ENCODE data around the gene GRIK2.

Gene GRIK2

GRCh38 chr6:101816716-101817115, 423.2 kb downstream of the GRIK2 start:
- no peak for DNase-seq

GRCh38 chr6:101818051-101818450, 424.5 kb downstream of the GRIK2 start:
- DNase-seq: no peak

GRCh38 chr6:101824551-101825345, 431.2 kb downstream of the GRIK2 start:
- DNase-seq: no peak

GRCh38 chr6:101826269-101826668, 432.8 kb downstream of the GRIK2 start:
- DNase-seq: no peak

- no peak for DNase-seq
Observed at GRCh38 chr6:101826678-101827077, 433.2 kb downstream of the GRIK2 start.

- no peak for DNase-seq
Observed at GRCh38 chr6:101830501-101831031, 437.1 kb downstream of the GRIK2 start.

GRCh38 chr6:101832371-101832770, 438.9 kb downstream of the GRIK2 start:
- no peak for DNase-seq

- DNase-seq: no peak
Observed at GRCh38 chr6:101840100-101840499, 446.6 kb downstream of the GRIK2 start.

- no peak for DNase-seq
Observed at GRCh38 chr6:101845172-101845571, 451.7 kb downstream of the GRIK2 start.

- no peak for DNase-seq
Observed at GRCh38 chr6:101845621-101846020, 452.1 kb downstream of the GRIK2 start.

- DNase-seq: no peak
Observed at GRCh38 chr6:101847690-101848089, 454.2 kb downstream of the GRIK2 start.

- no peak for DNase-seq
Observed at GRCh38 chr6:101851911-101852310, 458.4 kb downstream of the GRIK2 start.

- DNase-seq: no peak
Observed at GRCh38 chr6:101853231-101854085, 459.9 kb downstream of the GRIK2 start.

- no peak for DNase-seq
Observed at GRCh38 chr6:101876431-101876830, 482.9 kb downstream of the GRIK2 start.

GRCh38 chr6:101878554-101879276, 485.2 kb downstream of the GRIK2 start:
- DNase-seq: no peak

- DNase-seq: no peak
Observed at GRCh38 chr6:101879782-101880181, 486.3 kb downstream of the GRIK2 start.

GRCh38 chr6:101883505-101883904, 490.0 kb downstream of the GRIK2 start:
- no peak for DNase-seq

- no peak for DNase-seq
Observed at GRCh38 chr6:101887532-101887931, 494.0 kb downstream of the GRIK2 start.

GRCh38 chr6:101907356-101908217, 514.1 kb downstream of the GRIK2 start:
- no peak for DNase-seq

GRCh38 chr6:101909366-101909765, 515.9 kb downstream of the GRIK2 start:
- DNase-seq: no peak

GRCh38 chr6:101912311-101912710, 518.8 kb downstream of the GRIK2 start:
- no peak for DNase-seq

- DNase-seq: no peak
Observed at GRCh38 chr6:101918471-101918870, 525.0 kb downstream of the GRIK2 start.

Measured in NCI-H2107 (cell line).